ENCODE results near the gene PLXNB1. TPM values are rescaled to one million over a fixed set of nuclear protein-coding genes. Genes with fewer than 3 reads are reported as not detected.
A peak's percentile ranks its signal among the peaks of the same experiment; 100 is the strongest.

Gene PLXNB1
- total and polyA plus RNA-seq, 4 donors, result 36.0 to 123 (median 86.1) TPM

GRCh38 chr3:48472673-48472922, 42.7 kb upstream of the PLXNB1 start:
- no peak for TF ChIP-seq CTCF (IDR thresholded peaks at IDR 0.05; ENCODE audit: control extremely low read depth, extremely low read depth)
- ATAC-seq (ENCODE audit: insufficient read depth, low FRiP score), result peak; percentile 10
- Histone ChIP-seq H3K4me1 (ENCODE audit: control insufficient read depth in 5 of 5, insufficient read depth in 5 of 5, low read length in 5 of 5) (peaks cover 0 to 33% (median 8%) of the 10 kb centered on the region in 5 donors), H3K36me3 (ENCODE audit: control insufficient read depth in 4 of 4, insufficient read depth in 4 of 4, low read length in 4 of 4) (peaks cover 0 to 22% (median 8%) of the 10 kb centered on the region in 4 donors), H3K9me3 (ENCODE audit: control insufficient read depth in 4 of 4, insufficient read depth in 3 of 4, low read length in 3 of 4) (no peaks in the 10 kb centered on the region), H3K27me3 (ENCODE audit: control insufficient read depth in 3 of 3, insufficient read depth in 3 of 3, low read length in 2 of 3) (no peaks in the 10 kb centered on the region), H3K27ac (ENCODE audit: low read depth in 1 of 2, low read length in 1 of 2) (peak overlapping the region; percentile 83 to 100), H3K4me3 (peak overlapping the region; percentile 91), H3K9ac (ENCODE audit: insufficient read depth in 1 of 2, low read length in 2 of 2) (peak overlapping the region; percentile 99 to 100)
- DNase-seq, result no peak
- WGBS, 2 donors, result 0 to 1% methylated on average over 5 of the region's 5 CpGs

- H3K27ac ChIP-seq (ENCODE audit: low read depth in 1 of 2, low read length in 1 of 2), result peak overlapping the region in 1 of 2 donors; percentile 20
- TF ChIP-seq CTCF (IDR thresholded peaks at IDR 0.05; ENCODE audit: control extremely low read depth, extremely low read depth), result no peak
- no peak overlapping the region for H3K9ac ChIP-seq (ENCODE audit: insufficient read depth in 1 of 2, low read length in 2 of 2)
- ATAC-seq (ENCODE audit: insufficient read depth, low FRiP score), result no peak
- peaks cover 0 to 43% (median 23%) of the 10 kb centered on the region in 5 donors for H3K4me1 ChIP-seq (ENCODE audit: control insufficient read depth in 5 of 5, insufficient read depth in 5 of 5, low read length in 5 of 5)
- peaks cover 0 to 22% (median 14%) of the 10 kb centered on the region in 4 donors for H3K36me3 ChIP-seq (ENCODE audit: control insufficient read depth in 4 of 4, insufficient read depth in 4 of 4, low read length in 4 of 4)
- H3K4me3 ChIP-seq, result no peak overlapping the region
- no peaks in the 10 kb centered on the region for H3K27me3 ChIP-seq (ENCODE audit: control insufficient read depth in 3 of 3, insufficient read depth in 3 of 3, low read length in 2 of 3)
- no peaks in the 10 kb centered on the region for H3K9me3 ChIP-seq (ENCODE audit: control insufficient read depth in 4 of 4, insufficient read depth in 3 of 4, low read length in 3 of 4)
- no peak for DNase-seq
- 48 to 76% methylated on average over 1 of the region's 1 CpG for WGBS, 2 donors
Measured at GRCh38 chr3:48470286-48470685, 40.4 kb upstream of the PLXNB1 start.

- Histone ChIP-seq H3K4me1 (ENCODE audit: control insufficient read depth in 5 of 5, insufficient read depth in 5 of 5, low read length in 5 of 5) (peaks cover 0 to 40% (median 26%) of the 10 kb centered on the region in 5 donors), H3K9ac (ENCODE audit: insufficient read depth in 1 of 2, low read length in 2 of 2) (no peak overlapping the region)
Measured at GRCh38 chr3:48469046-48469915, 39.4 kb upstream of the PLXNB1 start.

More at GRCh38 chr3:48469046-48469915, 39.4 kb upstream of the PLXNB1 start:
- ATAC-seq (ENCODE audit: insufficient read depth, low FRiP score) (no peak), DNase-seq (no peak)
- WGBS, 2 donors, result 88 to 89% methylated on average over 29 of the region's 29 CpGs
- peaks cover 0 to 22% (median 16%) of the 10 kb centered on the region in 4 donors for H3K36me3 ChIP-seq (ENCODE audit: control insufficient read depth in 4 of 4, insufficient read depth in 4 of 4, low read length in 4 of 4)
- no peak for TF ChIP-seq CTCF (IDR thresholded peaks at IDR 0.05; ENCODE audit: control extremely low read depth, extremely low read depth)
- peak overlapping the region in 1 of 2 donors; percentile 20 for H3K27ac ChIP-seq (ENCODE audit: low read depth in 1 of 2, low read length in 1 of 2)
- H3K4me3 ChIP-seq, result no peak overlapping the region
- H3K27me3 ChIP-seq (ENCODE audit: control insufficient read depth in 3 of 3, insufficient read depth in 3 of 3, low read length in 2 of 3), result no peaks in the 10 kb centered on the region
- H3K9me3 ChIP-seq (ENCODE audit: control insufficient read depth in 4 of 4, insufficient read depth in 3 of 4, low read length in 3 of 4), result no peaks in the 10 kb centered on the region
